Testis (tissue), 3 donors: ENCODE measurements around the gene MLC1. TPM values are rescaled to one million over a fixed set of nuclear protein-coding genes. Genes with fewer than 3 reads are reported as not detected.

Experiments used
- DNase-seq: peaks from one replicate; pipeline ENCODE4 v3.0.0-alpha.2; 2019
- H3K27ac ChIP-seq, 2 donors: fragments of 200-600 bp; sonication (generic); one replicate each; pipeline ENCODE4 v1.5.1; 2019
- H3K27me3 ChIP-seq: fragments of 200-600 bp; sonication (generic); one replicate; pipeline ENCODE4 v1.5.1; 2019
- H3K36me3 ChIP-seq: fragments of 200-600 bp; sonication (generic); one replicate; pipeline ENCODE4 v1.5.1; 2017; ENCODE audit warnings: low read depth; ENCODE audit errors: missing control alignments
- H3K4me1 ChIP-seq: fragments of 200-600 bp; sonication (generic); one replicate; pipeline ENCODE4 v1.5.1; 2019
- H3K4me3 ChIP-seq, 2 donors: fragments of 200-600 bp; sonication (generic); one replicate each; pipeline ENCODE4 v1.5.1; 2017 to 2019
- H3K9me3 ChIP-seq: fragments of 200-600 bp; sonication (generic); one replicate; pipeline ENCODE4 v1.5.1; 2017
- POLR2A ChIP-seq: fragments of 450-650 bp; IDR thresholded peaks from one replicate; pipeline ENCODE4 v1.6.1; 2017; ENCODE audit warnings: antibody characterized with exemption, mild to moderate bottlenecking, moderate library complexity
- WGBS, 2 donors: methylation state at CpG; one replicate each; pipeline ENCODE4 v1.1.5; 2018; 5-methylcytosine and 5-hydroxymethylcytosine counted together
- intact Hi-C: fragments of 100-400 bp; cut with DNase I; formaldehyde crosslinking; loops from one replicate; pipeline ENCODE4 v1.15.1; 2023; ENCODE audit warnings: low total_unique reads
- polyA plus RNA-seq: library from polyadenylated mRNA; stranded (reverse); fragments of 350-450 nt; fragmentation: Illumina TruSeq; extraction: RNeasy Lipid Tissue Mini Kit (QIAGEN cat#74804); gene quantifications from one replicate; pipeline ENCODE4 v1.2.3, GENCODE V29; 2014; ENCODE audit warnings: low read depth, low replicate concordance; ENCODE audit not compliant: insufficient read depth
- total RNA-seq, 2 donors: library from RNA; depleted of rRNA; stranded (reverse); fragments of >200 nt; gene quantifications; one replicate each; pipeline ENCODE4 v1.2.3, GENCODE V29; 2016
- TF ChIP-seq, protein P1 (sequence below), 3 experiments: fragments of 450-650 bp in 2 of 3; fragments of 200-600 bp in 1 of 3; sonication (generic) in 1 of 3; IDR thresholded peaks; one replicate each; pipeline ENCODE4 v1.5.1; 2016 to 2019; ENCODE audit warnings: antibody characterized with exemption in 3 of 3, mild to moderate bottlenecking in 2 of 3, moderate library complexity in 1 of 3

MLC1 gene
- total and polyA plus RNA-seq, 3 donors from 2014 or later = 1.3 to 1.5 (median 1.3) TPM

DNA sequence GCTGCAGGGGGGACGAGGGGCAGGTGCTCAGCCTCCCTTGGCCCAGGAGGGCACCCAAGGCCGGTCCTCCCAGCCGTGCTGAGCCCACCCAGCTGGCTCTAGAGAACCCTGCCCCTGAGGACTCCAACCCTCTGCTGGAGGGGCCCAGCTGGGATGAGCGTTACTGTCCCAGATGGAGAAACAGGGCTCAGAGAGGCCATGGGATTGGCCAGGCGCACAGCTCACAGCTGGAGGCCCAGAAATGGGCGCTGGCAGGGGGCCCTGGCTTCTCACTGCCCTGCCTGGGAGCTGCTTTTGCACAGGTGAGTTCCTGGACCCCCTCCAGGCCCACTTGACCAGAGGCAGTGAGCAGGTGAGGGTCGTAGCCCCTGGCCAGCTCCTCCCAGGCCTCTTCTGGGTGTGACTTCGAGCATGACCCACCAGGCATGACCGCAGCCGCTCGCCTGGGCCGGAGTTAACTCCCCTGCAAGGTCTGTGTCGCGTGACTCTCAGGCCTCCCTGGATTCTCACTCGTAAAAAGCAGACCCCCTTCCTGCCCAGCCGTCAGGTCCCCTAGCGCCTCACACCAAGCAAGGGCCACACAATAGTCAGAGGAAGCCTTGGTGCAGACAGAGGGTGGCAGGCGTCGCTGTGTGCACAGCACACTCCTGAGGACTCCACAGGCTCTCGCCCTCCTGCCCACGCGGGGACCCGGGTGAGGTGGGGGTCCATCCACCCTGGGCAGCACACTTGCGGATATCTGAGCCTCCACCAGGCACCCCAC, 52.9 kb downstream of the MLC1 start:
- H3K36me3 ChIP-seq = no peaks in the 10 kb centered on the region
- no peaks in the 10 kb centered on the region for H3K27me3 ChIP-seq
- H3K9me3 ChIP-seq = no peaks in the 10 kb centered on the region
- TF ChIP-seq, protein P1, sequence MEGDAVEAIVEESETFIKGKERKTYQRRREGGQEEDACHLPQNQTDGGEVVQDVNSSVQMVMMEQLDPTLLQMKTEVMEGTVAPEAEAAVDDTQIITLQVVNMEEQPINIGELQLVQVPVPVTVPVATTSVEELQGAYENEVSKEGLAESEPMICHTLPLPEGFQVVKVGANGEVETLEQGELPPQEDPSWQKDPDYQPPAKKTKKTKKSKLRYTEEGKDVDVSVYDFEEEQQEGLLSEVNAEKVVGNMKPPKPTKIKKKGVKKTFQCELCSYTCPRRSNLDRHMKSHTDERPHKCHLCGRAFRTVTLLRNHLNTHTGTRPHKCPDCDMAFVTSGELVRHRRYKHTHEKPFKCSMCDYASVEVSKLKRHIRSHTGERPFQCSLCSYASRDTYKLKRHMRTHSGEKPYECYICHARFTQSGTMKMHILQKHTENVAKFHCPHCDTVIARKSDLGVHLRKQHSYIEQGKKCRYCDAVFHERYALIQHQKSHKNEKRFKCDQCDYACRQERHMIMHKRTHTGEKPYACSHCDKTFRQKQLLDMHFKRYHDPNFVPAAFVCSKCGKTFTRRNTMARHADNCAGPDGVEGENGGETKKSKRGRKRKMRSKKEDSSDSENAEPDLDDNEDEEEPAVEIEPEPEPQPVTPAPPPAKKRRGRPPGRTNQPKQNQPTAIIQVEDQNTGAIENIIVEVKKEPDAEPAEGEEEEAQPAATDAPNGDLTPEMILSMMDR (IDR thresholded peaks at IDR 0.05) = no peak
- no peak for TF ChIP-seq POLR2A
- no peak overlapping the region for H3K27ac ChIP-seq
- intact Hi-C loops = no loop called here
- no peak for DNase-seq
- H3K4me1 ChIP-seq = peaks cover 3% of the 10 kb centered on the region
- no peak overlapping the region for H3K4me3 ChIP-seq
- 86 to 93% methylated on average over 13 to 24 of the region's 24 CpGs for WGBS, 2 donors

DNA sequence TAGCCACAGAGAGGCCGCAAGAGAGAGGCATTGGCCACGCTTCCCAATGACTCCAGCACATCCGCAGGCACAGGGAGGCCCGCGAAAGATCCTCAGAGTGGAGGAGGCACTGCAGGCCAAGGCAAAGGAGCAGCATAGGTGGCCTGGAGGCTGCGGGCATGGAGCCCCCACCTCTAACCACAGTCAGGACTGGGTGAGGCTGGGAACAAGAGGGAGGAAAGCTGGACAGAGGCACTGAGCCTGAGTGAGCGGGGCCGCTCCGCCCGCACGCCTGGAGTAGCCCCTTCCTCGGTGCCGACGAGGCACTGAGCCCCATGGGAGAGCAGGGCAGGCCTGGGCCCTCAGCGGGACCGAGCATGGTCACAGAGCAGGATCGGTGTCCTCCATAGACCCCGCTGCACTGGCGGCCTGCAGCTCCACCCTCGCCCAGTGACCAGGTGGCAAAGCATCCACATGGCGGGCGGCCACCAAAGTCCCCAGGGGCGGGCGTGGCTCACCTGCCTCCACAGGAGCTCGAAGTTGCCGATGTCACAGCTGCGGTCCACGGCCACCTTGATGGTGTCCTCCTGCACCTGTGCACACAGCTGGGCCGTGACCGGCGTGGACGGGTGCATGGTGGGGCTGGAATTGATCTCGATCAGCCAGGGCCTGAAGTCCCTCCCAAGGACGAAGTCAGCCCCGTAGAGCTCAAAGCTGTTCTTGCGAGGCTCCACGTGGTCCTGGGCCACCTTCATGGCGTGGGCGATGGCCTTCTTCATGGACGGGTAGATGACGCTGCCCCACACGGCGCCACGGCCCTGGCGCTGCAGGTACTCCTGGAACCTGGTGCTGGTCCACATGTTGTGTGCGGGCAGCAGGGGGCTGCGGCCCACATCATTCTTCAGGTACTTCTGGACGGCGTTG, 53.8 kb downstream of the MLC1 start:
- peaks cover 3% of the 10 kb centered on the region for H3K4me1 ChIP-seq
- TF ChIP-seq POLR2A = no peak
- TF ChIP-seq, protein P1 (IDR thresholded peaks at IDR 0.05) = no peak
- 82 to 86% methylated on average over 36 to 49 of the region's 49 CpGs for WGBS, 2 donors
- H3K27me3 ChIP-seq = no peaks in the 10 kb centered on the region
- DNase-seq = no peak
- H3K9me3 ChIP-seq = no peaks in the 10 kb centered on the region
- intact Hi-C loops = loop anchor here (2.0 kb wide), 1 partner anchor 103 kb away; no protein-coding TSS in a partner anchor
- H3K4me3 ChIP-seq = no peak overlapping the region
- H3K27ac ChIP-seq = no peak overlapping the region
- H3K36me3 ChIP-seq = no peaks in the 10 kb centered on the region

DNA sequence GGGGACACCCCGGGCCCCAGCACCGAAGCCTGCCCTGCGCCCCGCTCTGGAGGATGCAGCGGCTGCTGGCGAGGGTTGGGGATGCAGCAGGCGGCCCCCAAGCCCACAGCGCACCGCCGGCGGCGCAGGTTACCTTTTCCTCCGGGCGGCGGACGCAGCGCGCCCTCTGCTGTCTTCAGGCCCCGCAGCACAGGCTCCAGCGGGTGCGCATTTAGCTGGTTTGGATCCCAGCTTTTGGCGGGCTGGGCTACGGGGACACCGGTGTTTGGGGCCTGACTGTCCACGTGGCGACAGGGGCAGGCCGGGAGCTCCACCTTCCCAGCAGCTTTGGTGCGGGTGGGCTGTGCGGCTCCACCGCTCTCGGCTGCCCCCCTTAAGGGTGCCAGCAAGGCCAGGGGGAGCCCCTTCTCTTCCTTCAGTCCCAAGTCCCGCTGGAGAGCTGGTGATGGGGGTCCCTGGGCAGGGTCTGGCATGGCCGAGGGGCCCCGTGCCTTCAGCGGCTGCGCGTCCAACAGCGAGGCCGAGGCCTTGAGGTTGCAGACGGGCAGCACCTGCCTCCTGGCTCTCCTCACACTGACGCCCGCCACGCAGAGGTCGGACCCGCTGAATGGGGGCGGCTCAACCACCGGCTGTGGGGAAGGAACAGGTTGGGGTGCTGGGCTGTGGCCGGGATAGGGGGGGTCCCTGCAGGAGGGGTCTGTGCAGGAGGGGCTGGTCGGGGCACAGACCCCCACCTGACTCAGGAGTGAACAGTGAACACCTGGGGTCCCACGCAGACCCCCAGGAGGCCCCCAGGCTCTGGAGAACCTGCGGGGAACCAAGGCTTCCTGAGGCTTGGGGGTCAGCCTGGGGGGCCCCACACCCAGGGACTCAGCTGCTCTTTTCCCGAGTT, 54.7 kb downstream of the MLC1 start:
- Histone ChIP-seq H3K4me1 (peaks cover 3% of the 10 kb centered on the region), H3K9me3 (no peaks in the 10 kb centered on the region), H3K27ac (no peak overlapping the region), H3K36me3 (no peaks in the 10 kb centered on the region), H3K27me3 (no peaks in the 10 kb centered on the region), H3K4me3 (no peak overlapping the region)
- no peak for TF ChIP-seq POLR2A
- TF ChIP-seq, protein P1 (IDR thresholded peaks at IDR 0.05) = peak; percentile 86 to 88 (median 87)
- intact Hi-C loops = loop anchor here (2.0 kb wide), 1 partner anchor 102 kb away; no protein-coding TSS in a partner anchor
- WGBS, 2 donors = 29 to 64% methylated on average over 3 to 35 of the region's 52 CpGs
- DNase-seq = peak; percentile 74

DNA sequence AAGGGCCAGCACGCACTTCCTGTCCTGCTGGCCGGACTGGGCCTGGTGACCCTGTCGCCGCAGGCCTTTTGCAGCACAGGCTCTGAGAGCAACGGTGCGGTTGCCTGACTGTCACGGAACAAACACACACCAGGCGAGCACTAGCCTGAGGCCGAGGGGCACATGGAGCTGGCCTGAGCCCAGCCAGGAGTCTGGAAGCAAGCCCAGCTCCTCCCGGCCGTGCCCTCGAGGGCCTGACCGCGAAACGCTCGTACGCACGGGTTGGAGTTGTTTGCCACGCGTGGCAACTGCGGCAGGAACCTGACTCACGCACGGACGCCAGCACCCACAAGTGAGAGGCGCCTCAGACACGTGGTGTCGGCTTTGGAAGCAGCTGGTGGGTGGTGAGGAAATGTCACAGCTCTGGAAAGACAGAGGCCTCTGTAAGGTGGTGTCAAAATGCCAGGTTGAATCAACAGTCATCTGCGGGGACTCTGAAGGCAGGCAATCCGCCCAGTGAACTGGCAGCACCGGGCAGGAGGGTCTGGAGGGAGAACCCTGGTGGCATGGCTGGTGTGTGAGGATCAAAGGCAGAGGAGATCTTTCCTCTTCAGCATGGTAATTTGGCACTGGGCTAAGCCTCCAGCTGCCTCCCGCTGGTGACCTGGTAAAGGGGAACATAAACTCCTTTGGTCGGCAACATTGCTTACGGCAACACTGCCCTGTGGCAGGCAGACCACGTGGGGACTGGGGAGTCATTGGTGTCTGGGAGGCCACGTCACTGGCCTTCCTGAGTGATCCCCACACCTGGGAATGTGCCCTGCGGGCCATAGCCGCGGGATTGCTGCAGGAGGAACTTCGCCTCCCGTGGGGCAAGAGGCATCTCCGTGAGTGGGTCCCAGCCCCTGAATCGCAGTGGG, 57.3 kb downstream of the MLC1 start:
- Histone ChIP-seq H3K27me3 (no peaks in the 10 kb centered on the region), H3K4me3 (no peak overlapping the region), H3K36me3 (no peaks in the 10 kb centered on the region), H3K4me1 (peaks cover 3% of the 10 kb centered on the region), H3K27ac (no peak overlapping the region), H3K9me3 (no peaks in the 10 kb centered on the region)
- intact Hi-C loops = no loop called here
- TF ChIP-seq, protein P1 (IDR thresholded peaks at IDR 0.05) = no peak
- no peak for TF ChIP-seq POLR2A
- no peak for DNase-seq
- 86 to 89% methylated on average over 17 to 42 of the region's 42 CpGs for WGBS, 2 donors
